Left lung (tissue), 10 donors: Measurements from ENCODE around the gene MARK3. TPM values are rescaled to one million over a fixed set of nuclear protein-coding genes. Genes with fewer than 3 reads are reported as not detected.

Experiments used
- ATAC-seq: fragments of 200-7000 bp; cut with Tn5 transposase; one replicate; pipeline ENCODE4 v1.9.1; 2020; ENCODE audit warnings: moderate library complexity
- DNase-seq, 4 donors: peaks; one replicate each; pipeline ENCODE4 v3.0.0-alpha.2; 2013 to 2020
- H3K27ac ChIP-seq, 2 donors: fragments of 200-600 bp; sonication (generic) in 1 of 2; one replicate each; pipeline versions ENCODE4 v1.5.0 to v1.8.0; 2020 to 2021
- H3K27me3 ChIP-seq, 2 donors: fragments of 200-600 bp; sonication (generic) in 1 of 2; one replicate each; pipeline versions ENCODE4 v1.5.0 to v1.8.0; 2020 to 2021
- H3K36me3 ChIP-seq, 2 donors: fragments of 200-600 bp; sonication (generic) in 1 of 2; one replicate each; pipeline versions ENCODE4 v1.5.0 to v1.8.0; 2020 to 2021
- H3K4me1 ChIP-seq, 2 donors: fragments of 200-600 bp; one replicate each; pipeline ENCODE4 v1.8.0; 2021
- H3K4me3 ChIP-seq, 2 donors: fragments of 200-600 bp; sonication (generic) in 1 of 2; one replicate each; pipeline versions ENCODE4 v1.5.0 to v1.8.0; 2020 to 2021; ENCODE audit warnings: mild to moderate bottlenecking in 1 of 2
- H3K9me3 ChIP-seq, 2 donors: fragments of 200-600 bp; sonication (generic) in 1 of 2; one replicate each; pipeline versions ENCODE4 v1.5.0 to v1.8.0; 2020 to 2021
- intact Hi-C, 2 donors: fragments of 100-400 bp; cut with DNase I; formaldehyde crosslinking; loops; one replicate each; pipeline versions ENCODE4 v1.11.2 to v1.14.2; 2022
- polyA plus RNA-seq, 6 donors: library from polyadenylated mRNA; unstranded; fragments of 120-200 nt; gene quantifications; one replicate each; pipeline ENCODE4 v1.2.1, GENCODE V29; 2013; ENCODE audit not compliant: insufficient read length in 6 of 6
- total RNA-seq, 2 donors: library from RNA; stranded (reverse); fragmentation: NEBNext Ultra II Directional; extraction: Animal tissue kit (Norgen Biotek cat#: 25700); gene quantifications; one replicate each; pipeline ENCODE4 v1.2.1, GENCODE V29; 2021
- TF ChIP-seq, protein P1 (sequence below), 2 donors: fragments of 200-600 bp; sonication (generic) in 1 of 2; IDR thresholded peaks; one replicate each; pipeline versions ENCODE4 v1.5.0 to v1.8.0; 2021; ENCODE audit warnings: antibody characterized with exemption in 2 of 2
- donor health status: DM: no; HTN: yes; CAD: no.
- donor health status: DM: no; HTN: no; CAD: no.

MARK3 gene
- total and polyA plus RNA-seq, 8 donors, result 78.8 to 135 (median 122) TPM

DNA sequence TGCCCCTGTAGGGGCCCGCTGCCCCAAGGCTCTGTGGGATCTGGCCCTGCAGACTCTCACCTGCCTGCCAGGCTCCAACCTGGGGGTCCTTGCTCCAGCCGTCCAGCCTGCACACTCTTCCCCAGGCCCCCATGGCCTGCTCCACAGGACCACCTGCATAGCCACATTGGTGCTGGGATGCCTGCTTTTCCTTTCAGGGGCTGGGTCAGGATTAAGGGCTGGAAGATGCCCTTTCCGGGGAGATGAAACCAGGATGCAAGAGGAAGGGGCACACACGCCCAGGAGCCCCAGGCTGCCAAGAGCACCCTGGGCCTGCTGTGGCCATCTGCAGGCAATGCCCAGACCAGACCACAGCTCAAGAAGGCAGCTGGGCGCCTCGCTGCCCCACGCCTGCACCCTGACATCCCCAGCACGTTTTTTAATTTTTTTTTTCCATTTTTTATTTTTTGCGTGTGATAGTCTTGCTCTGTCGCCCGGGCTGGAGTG is 162.3 kb downstream of the MARK3 start:
- H3K27ac ChIP-seq, result no peak overlapping the region
- intact Hi-C loops, result no loop called here
- no peak for ATAC-seq
- H3K4me3 ChIP-seq, result no peak overlapping the region
- H3K9me3 ChIP-seq, result no peaks in the 10 kb centered on the region
- peaks cover 19 to 26% of the 10 kb centered on the region in 2 donors for H3K4me1 ChIP-seq
- peak in 1 of 4 donors; percentile 35 for DNase-seq
- H3K36me3 ChIP-seq, result no peaks in the 10 kb centered on the region
- peaks cover 0 to 4% of the 10 kb centered on the region in 2 donors for H3K27me3 ChIP-seq
- TF ChIP-seq, protein P1, sequence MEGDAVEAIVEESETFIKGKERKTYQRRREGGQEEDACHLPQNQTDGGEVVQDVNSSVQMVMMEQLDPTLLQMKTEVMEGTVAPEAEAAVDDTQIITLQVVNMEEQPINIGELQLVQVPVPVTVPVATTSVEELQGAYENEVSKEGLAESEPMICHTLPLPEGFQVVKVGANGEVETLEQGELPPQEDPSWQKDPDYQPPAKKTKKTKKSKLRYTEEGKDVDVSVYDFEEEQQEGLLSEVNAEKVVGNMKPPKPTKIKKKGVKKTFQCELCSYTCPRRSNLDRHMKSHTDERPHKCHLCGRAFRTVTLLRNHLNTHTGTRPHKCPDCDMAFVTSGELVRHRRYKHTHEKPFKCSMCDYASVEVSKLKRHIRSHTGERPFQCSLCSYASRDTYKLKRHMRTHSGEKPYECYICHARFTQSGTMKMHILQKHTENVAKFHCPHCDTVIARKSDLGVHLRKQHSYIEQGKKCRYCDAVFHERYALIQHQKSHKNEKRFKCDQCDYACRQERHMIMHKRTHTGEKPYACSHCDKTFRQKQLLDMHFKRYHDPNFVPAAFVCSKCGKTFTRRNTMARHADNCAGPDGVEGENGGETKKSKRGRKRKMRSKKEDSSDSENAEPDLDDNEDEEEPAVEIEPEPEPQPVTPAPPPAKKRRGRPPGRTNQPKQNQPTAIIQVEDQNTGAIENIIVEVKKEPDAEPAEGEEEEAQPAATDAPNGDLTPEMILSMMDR (IDR thresholded peaks at IDR 0.05), result no peak

DNA sequence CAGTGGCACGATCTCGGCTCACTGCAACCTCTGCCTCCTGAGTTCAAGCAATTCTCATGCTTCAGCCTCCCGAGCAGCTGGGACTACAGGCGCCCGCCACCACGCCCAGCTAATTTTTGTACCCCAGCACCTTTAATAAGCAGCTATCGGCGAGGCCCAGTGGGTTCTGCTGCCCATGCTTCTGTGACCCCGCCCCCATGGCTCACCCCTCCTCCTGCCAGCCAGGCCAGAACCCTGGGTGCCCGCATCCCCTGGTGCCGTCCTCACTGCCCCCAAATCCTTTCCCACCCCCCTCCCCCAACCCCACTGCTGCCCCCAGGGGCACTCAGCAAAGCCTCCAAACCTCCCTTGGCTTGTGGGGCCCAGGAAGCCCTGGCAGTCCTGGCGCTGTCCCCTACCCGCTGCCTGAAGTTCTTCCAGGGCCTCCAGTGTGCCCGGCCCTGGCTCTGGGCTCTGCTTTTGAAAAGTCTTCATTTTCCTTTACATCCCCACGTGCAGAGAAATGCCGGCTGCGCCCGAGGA is 162.8 kb downstream of the MARK3 start:
- Histone ChIP-seq H3K36me3 (no peaks in the 10 kb centered on the region), H3K27me3 (no peaks in the 10 kb centered on the region), H3K9me3 (no peaks in the 10 kb centered on the region), H3K4me3 (no peak overlapping the region), H3K27ac (no peak overlapping the region), H3K4me1 (peaks cover 19 to 26% of the 10 kb centered on the region in 2 donors)
- no peak for ATAC-seq
- TF ChIP-seq, protein P1 (IDR thresholded peaks at IDR 0.05), result no peak
- intact Hi-C loops, result no loop called here
- DNase-seq, result peak in 1 of 4 donors; percentile 65

DNA sequence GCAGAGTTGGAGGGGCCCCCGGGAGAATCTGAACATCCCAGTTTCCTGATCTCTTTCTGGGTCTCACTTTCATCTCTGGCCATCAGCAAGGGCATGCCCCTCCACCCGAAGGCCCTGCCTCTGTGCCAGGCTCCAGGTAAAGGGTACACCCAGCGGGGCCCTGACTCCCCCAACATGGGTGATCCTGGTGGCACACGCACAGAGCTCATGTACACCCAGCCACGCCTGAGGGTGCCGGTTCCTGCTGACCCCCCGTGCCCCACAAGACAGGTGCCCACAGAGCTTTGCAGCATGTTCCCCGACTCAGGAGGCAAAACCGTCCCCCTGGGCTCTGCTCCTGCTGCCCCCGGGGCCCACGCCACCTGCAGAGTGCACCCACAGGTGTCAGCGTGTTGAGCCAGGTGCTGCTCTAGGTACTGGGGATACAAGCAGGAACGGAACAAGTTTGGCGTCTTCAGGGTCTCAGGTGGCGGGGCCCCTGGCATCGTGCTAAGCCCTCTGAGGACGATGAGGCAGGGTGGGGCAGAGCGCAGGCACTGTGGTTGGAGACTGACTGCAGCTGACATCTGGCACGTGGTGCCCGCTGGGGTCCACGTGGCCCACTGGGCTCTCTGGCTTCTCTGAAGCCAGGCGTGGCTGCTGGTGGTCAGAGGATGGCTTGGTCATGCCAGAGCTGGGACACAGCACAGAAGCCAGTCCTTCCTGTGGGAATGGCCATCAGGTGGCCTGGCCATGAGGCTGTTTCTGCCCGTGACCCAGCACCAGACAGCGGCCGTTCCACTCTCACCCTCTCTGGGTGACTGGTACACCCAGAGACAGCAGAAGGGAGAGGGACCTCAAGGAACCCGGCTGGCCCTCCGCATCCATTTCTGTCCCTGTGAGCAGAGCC is 163.5 kb downstream of the MARK3 start:
- Histone ChIP-seq H3K4me3 (no peak overlapping the region), H3K4me1 (peaks cover 19 to 23% of the 10 kb centered on the region in 2 donors), H3K27ac (no peak overlapping the region), H3K36me3 (no peaks in the 10 kb centered on the region), H3K9me3 (no peaks in the 10 kb centered on the region), H3K27me3 (no peaks in the 10 kb centered on the region)
- ATAC-seq (no peak), DNase-seq (peak in 1 of 4 donors; percentile 69)
- TF ChIP-seq, protein P1 (IDR thresholded peaks at IDR 0.05), result no peak
- intact Hi-C loops, result no loop called here

DNA sequence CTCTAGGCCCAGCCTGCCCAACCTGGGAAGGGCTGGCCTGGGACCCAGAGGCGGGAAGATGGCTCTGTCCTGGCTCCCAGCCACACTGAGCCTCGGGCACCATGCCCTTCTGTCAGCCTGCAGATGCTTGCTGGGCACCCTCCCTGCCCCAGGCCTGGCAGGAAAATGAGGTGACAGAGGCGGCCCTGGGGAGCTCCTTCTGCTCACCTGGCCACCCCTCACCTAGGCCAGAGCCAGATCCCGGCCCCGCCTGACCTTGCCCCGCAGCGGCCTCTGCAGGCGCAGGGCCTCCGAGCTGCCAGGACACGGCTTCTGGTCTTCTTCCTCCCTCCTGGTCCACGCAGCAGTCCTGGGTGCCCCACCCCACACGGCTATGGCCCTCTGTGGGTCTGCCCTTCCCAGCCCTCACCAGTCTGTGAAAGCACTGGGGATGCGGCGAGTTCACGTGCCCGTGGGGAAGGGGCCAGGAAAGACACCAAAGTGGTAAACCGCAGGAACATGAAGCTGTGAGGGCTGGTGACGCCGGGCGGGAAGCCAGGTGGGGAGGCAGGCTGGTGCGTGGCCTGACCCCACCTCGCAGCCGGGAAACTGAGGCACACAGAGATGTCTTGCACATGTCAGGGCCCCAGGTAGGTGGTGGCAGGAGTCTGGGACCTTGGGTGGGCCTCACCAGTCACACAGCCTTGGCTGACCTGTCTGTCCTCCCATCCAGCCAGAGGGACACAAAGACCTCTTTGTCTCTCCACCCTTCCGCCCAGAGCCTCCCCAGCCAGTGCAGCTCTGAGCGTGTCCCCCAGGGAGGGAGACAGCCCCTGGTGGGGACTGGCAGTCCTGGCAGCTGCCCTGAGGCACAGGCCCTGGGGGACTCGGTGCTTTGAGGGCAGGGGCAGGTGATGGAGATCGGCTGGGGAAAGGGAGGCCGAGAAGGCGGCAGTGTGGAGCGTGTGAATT is 164.4 kb downstream of the MARK3 start:
- Histone ChIP-seq H3K27me3 (no peaks in the 10 kb centered on the region), H3K36me3 (peaks cover 0 to 2% of the 10 kb centered on the region in 2 donors), H3K9me3 (no peaks in the 10 kb centered on the region), H3K4me1 (peaks cover 11 to 19% of the 10 kb centered on the region in 2 donors), H3K4me3 (no peak overlapping the region), H3K27ac (no peak overlapping the region)
- TF ChIP-seq, protein P1 (IDR thresholded peaks at IDR 0.05), result no peak
- no peak for ATAC-seq
- intact Hi-C loops, result no loop called here
- peak in 1 of 4 donors; percentile 75 for DNase-seq
